Fibroblast of pulmonary artery (primary cell): ENCODE measurements around the gene LIN7A.

Source experiments
- DNase-seq: peaks from one replicate; pipeline ENCODE4 v3.0.0-alpha.2; 2010; ENCODE audit warnings: low read depth
- H3K4me3 ChIP-seq: replicated peaks from 2 replicates; pipeline ENCODE4 v1.5.1; 2011; ENCODE audit warnings: low read depth, mild to moderate bottlenecking, control low read depth, low read length, moderate library complexity
- CTCF ChIP-seq: IDR thresholded peaks from 2 replicates; pipeline ENCODE4 v1.5.1; 2011; ENCODE audit warnings: mild to moderate bottlenecking, control low read depth, low read length, inconsistent platforms; ENCODE audit errors: missing control alignments

Gene LIN7A

GRCh38 chr12:80967565-80967964 lies 29.8 kb upstream of the LIN7A start:
- no peak overlapping the region for H3K4me3 ChIP-seq
- TF ChIP-seq CTCF, result no peak
- no peak for DNase-seq

- no peak for TF ChIP-seq CTCF
- no peak for DNase-seq
- no peak overlapping the region for H3K4me3 ChIP-seq
Observed at GRCh38 chr12:80966001-80966400, 28.3 kb upstream of the LIN7A start.

GRCh38 chr12:80958162-80958561 lies 20.4 kb upstream of the LIN7A start:
- no peak for TF ChIP-seq CTCF

GRCh38 chr12:80954857-80955520 lies 17.3 kb upstream of the LIN7A start:
- DNase-seq, result no peak
- H3K4me3 ChIP-seq, result no peak overlapping the region
- no peak for TF ChIP-seq CTCF

More at GRCh38 chr12:80958162-80958561, 20.4 kb upstream of the LIN7A start:
- H3K4me3 ChIP-seq, result no peak overlapping the region
- no peak for DNase-seq

- no peak overlapping the region for H3K4me3 ChIP-seq
- TF ChIP-seq CTCF, result no peak
- no peak for DNase-seq
Observed at GRCh38 chr12:80952443-80952842, 14.7 kb upstream of the LIN7A start.

GRCh38 chr12:80946591-80946990 lies 8.9 kb upstream of the LIN7A start:
- peak; percentile 19 for DNase-seq
- TF ChIP-seq CTCF, result peak; percentile 30
- H3K4me3 ChIP-seq, result no peak overlapping the region

- no peak for TF ChIP-seq CTCF
- no peak for DNase-seq
- H3K4me3 ChIP-seq, result no peak overlapping the region
Observed at GRCh38 chr12:80943338-80943737, 5.6 kb upstream of the LIN7A start.
